ENCODE data around the gene ABCB9.

DNA sequence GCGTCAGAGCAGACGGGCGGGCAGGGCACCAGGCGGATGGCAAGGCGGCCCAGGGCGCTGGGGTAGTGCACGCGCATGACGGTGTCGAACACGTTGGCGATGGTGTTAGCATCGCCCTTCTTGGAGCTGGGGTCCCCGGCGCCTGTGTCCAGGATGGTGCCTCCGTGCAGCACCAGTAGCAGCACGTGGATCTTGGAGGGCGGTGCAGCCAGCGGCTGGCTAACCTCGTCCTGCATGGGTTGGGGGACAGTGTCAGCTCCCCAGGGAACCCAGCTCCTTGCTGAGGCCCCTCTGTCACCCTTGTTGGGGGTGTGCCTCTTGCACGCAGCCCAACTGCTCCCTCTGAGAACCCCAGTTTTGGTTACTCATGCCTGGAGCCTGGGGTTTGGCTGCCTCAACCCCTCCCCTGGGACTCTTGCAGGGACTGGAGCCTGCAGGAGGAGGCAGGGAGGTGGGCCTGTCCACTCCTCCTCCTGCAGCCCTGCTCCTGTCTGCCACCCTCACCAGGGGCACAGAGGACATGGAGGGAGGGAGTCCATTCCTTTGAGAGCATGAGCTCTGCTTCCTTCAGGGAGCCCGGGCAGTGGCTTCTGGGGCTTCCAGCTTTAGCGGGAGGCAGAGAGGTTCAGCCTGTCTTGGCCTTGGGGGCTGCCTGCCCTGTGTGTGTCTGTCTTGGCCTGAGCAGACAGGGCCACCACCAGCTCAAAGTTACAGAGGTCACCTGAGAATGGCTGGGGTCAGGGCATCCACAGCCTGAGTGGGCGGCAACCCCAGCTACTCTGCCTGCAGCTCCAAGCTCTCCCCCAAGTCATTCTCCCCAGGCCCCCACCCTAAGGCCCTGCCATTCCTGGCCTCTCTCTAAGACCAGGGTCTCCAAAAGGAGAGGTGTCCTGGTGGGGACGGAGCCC lies 31.3 kb upstream of the ABCB9 start:
- TF ChIP-seq, protein P1, sequence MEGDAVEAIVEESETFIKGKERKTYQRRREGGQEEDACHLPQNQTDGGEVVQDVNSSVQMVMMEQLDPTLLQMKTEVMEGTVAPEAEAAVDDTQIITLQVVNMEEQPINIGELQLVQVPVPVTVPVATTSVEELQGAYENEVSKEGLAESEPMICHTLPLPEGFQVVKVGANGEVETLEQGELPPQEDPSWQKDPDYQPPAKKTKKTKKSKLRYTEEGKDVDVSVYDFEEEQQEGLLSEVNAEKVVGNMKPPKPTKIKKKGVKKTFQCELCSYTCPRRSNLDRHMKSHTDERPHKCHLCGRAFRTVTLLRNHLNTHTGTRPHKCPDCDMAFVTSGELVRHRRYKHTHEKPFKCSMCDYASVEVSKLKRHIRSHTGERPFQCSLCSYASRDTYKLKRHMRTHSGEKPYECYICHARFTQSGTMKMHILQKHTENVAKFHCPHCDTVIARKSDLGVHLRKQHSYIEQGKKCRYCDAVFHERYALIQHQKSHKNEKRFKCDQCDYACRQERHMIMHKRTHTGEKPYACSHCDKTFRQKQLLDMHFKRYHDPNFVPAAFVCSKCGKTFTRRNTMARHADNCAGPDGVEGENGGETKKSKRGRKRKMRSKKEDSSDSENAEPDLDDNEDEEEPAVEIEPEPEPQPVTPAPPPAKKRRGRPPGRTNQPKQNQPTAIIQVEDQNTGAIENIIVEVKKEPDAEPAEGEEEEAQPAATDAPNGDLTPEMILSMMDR (conservative IDR thresholded peaks at IDR 0.05), result no peak
- TF ChIP-seq ZFX (IDR thresholded peaks at IDR 0.05), result no peak

Data from C4-2B (cell line).